ENCODE measurements around the gene NCAN. TPM values are rescaled to one million over a fixed set of nuclear protein-coding genes. Genes with fewer than 3 reads are reported as not detected.

The NCAN gene
- total RNA-seq, 1 experiment from 2014 or later: 0.15 TPM

- CTCF ChIA-PET: interaction anchor here (0.7 kb wide), 1 partner anchor 27 kb away, joined by 8 read pairs; no protein-coding TSS in a partner anchor
- DNase-seq (ENCODE audit: low read depth, low spot score) (no peak), ATAC-seq (no peak)
- Histone ChIP-seq H3K4me1 (ENCODE audit: control insufficient read depth, insufficient read depth, low read length) (no peaks in the 10 kb centered on the region), H3K36me3 (ENCODE audit: control insufficient read depth, insufficient read depth, low read length) (no peaks in the 10 kb centered on the region), H3K27ac (ENCODE audit: low read length) (no peak overlapping the region), H3K4me3 (ENCODE audit: low read depth in 2 of 2, low read length in 2 of 2) (no peak overlapping the region), H3K27me3 (ENCODE audit: control insufficient read depth, insufficient read depth, low read length) (no peaks in the 10 kb centered on the region), H3K9me3 (ENCODE audit: control insufficient read depth, insufficient read depth, low read depth, low read length) (no peaks in the 10 kb centered on the region)
- BruUV-seq (replicated peaks): no TSS peak
- intact Hi-C loops (cut with micrococcal nuclease; ENCODE audit: unreplicated experiment) (no loop called here), in situ Hi-C loops (cut with HindIII; ENCODE audit: low pct_unique_long_range_greater_than_20kb, low sequenced_read_pairs) (no loop called here)
- POLR2A ChIA-PET: no interaction called here
- TF ChIP-seq SIN3A (IDR thresholded peaks at IDR 0.05; ENCODE audit: borderline replicate concordance, insufficient read depth, low read depth, low read length) (no peak), TCF7L2 (IDR thresholded peaks at IDR 0.05; ENCODE audit: low read depth, low read length) (no peak)
Measured at GRCh38 chr19:19261350-19262189, 49.8 kb downstream of the NCAN start.

- H3K4me1 ChIP-seq (ENCODE audit: control insufficient read depth, insufficient read depth, low read length): no peaks in the 10 kb centered on the region
- no peaks in the 10 kb centered on the region for H3K27me3 ChIP-seq (ENCODE audit: control insufficient read depth, insufficient read depth, low read length)
- H3K36me3 ChIP-seq (ENCODE audit: control insufficient read depth, insufficient read depth, low read length): no peaks in the 10 kb centered on the region
- no peaks in the 10 kb centered on the region for H3K9me3 ChIP-seq (ENCODE audit: control insufficient read depth, insufficient read depth, low read depth, low read length)
- in situ Hi-C loops (cut with HindIII; ENCODE audit: low pct_unique_long_range_greater_than_20kb, low sequenced_read_pairs): no loop called here
- H3K27ac ChIP-seq (ENCODE audit: low read length): no peak overlapping the region
- DNase-seq (ENCODE audit: low read depth, low spot score) (no peak), ATAC-seq (0 out of 2 replicates have a peak, but pooled peaks have one; percentile 30)
- no TSS peak for BruUV-seq (replicated peaks)
- ChIA-PET POLR2A (no interaction called here), CTCF (interaction anchor here (0.7 kb wide), 1 partner anchor 28 kb away, joined by 8 read pairs; no protein-coding TSS in a partner anchor)
- TF ChIP-seq SIN3A (IDR thresholded peaks at IDR 0.05; ENCODE audit: borderline replicate concordance, insufficient read depth, low read depth, low read length): no peak
- TF ChIP-seq REST (IDR thresholded peaks at IDR 0.05; ENCODE audit: insufficient read depth in 1 of 2, low read depth in 2 of 2, low read length in 1 of 2): no peak
- TF ChIP-seq POLR2AphosphoS5 (IDR thresholded peaks at IDR 0.05; ENCODE audit: low read depth, low read length): no peak
- TF ChIP-seq CTCF (IDR thresholded peaks at IDR 0.05): no peak
- no peak for TF ChIP-seq TCF7L2 (IDR thresholded peaks at IDR 0.05; ENCODE audit: low read depth, low read length)
- no peak overlapping the region for H3K4me3 ChIP-seq (ENCODE audit: low read depth in 2 of 2, low read length in 2 of 2)
- intact Hi-C loops (cut with micrococcal nuclease; ENCODE audit: unreplicated experiment): no loop called here
Measured at GRCh38 chr19:19262190-19263057, 50.7 kb downstream of the NCAN start.
